ENCODE results near the gene HIRIP3. TPM values are rescaled to one million over a fixed set of nuclear protein-coding genes. Genes with fewer than 3 reads are reported as not detected.

Gene HIRIP3
- total and polyA plus RNA-seq, 2 of the 8 experiments (the other 6 are each of a cell fraction or from before 2014, with no cell fraction given): 11.9 to 18.5 TPM

DNA sequence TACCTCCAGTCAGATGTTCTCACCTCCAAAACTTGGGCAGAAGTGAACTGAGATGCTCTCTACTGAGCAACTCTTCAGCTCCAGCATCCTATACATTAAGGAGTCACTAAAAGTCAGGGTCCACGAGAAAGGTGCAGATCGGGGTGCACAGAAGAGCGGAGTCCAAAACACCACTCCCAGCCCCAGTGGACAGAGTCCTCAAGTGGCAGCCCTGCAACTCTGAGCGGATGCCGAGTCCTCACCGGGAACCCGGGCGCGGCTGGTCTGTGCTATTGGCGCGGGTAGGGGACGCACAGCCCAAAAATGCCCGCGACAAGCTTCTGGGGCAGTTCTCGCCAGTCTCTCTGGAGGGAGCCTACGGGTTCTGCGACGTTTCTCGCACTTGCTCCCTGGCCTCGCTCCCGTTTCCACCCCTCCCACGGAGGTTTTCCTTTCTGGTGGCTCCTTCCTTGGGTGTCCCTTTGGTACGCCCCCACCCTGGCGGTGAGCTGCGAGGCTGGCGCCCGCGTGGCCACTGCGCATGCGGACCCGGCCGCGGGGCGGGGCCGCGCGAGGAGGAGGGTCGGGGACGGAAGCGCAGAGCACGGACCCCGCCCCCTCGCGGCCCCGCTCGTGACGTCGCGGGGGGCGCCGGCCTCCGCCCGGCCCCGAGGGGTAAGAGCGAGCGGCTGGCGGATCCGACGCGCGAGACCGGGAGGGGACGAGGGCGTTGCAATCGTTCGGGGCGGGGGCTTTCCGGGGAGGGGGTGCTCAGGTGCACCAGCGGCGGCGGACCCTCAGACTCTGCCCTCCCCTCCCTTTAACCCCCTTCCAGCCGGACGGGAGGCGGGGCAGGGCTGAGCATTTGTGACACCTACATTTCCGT is 33.7 kb downstream of the HIRIP3 start, which contains the start of gene TMEM219 (continued):
- TF ChIP-seq KDM1A (IDR thresholded peaks at IDR 0.05; ENCODE audit: borderline replicate concordance, low read length) (no peak), KDM5A (IDR thresholded peaks at IDR 0.05; ENCODE audit: low read length) (no peak), SIN3A (conservative IDR thresholded peaks at IDR 0.05 in 1 of 2, IDR thresholded peaks at IDR 0.05 in 1 of 2; ENCODE audit: low read depth in 1 of 2, low read length in 2 of 2) (peak in 1 of 2 experiments; percentile 33; a peak in 1 of 4 replicates), RFX5 (IDR thresholded peaks at IDR 0.05; ENCODE audit: borderline replicate concordance, low read depth, low read length) (no peak), POU5F1 (IDR thresholded peaks at IDR 0.05; ENCODE audit: low read depth, low read length) (no peak), SIRT6 (IDR thresholded peaks at IDR 0.05; ENCODE audit: low read length) (no peak), TEAD4 (IDR thresholded peaks at IDR 0.05; ENCODE audit: low read depth, low read length) (no peak), SP2 (IDR thresholded peaks at IDR 0.05; ENCODE audit: low read length) (no peak), EP300 (IDR thresholded peaks at IDR 0.05; ENCODE audit: borderline replicate concordance in 1 of 2, low read depth in 2 of 2, low read length in 2 of 2) (peak in 1 of 2 experiments; percentile 83; a peak in 1 of 3 replicates), JUN (IDR thresholded peaks at IDR 0.05; ENCODE audit: low read depth, low read length) (no peak), EGR1 (IDR thresholded peaks at IDR 0.05; ENCODE audit: borderline replicate concordance, low read depth, low read length) (no peak), MAFK (IDR thresholded peaks at IDR 0.05; ENCODE audit: low read depth, low read length) (no peak), JUND (IDR thresholded peaks at IDR 0.05; ENCODE audit: low read length) (peak; percentile 88), BACH1 (IDR thresholded peaks at IDR 0.05; ENCODE audit: low read length) (peak; percentile 69), NANOG (IDR thresholded peaks at IDR 0.05; ENCODE audit: insufficient read depth, low read depth, low read length, poor library complexity, severe bottlenecking) (no peak), GTF2F1 (IDR thresholded peaks at IDR 0.05; ENCODE audit: borderline replicate concordance, low read depth, low read length) (no peak), SP4 (IDR thresholded peaks at IDR 0.05; ENCODE audit: low read length) (no peak), TCF12 (IDR thresholded peaks at IDR 0.05; ENCODE audit: low read depth, low read length) (no peak), CBX8 (IDR thresholded peaks at IDR 0.05; ENCODE audit: borderline replicate concordance, low read depth, low read length) (no peak), ASH2L (IDR thresholded peaks at IDR 0.05; ENCODE audit: low read length) (peak; percentile 49), RAD21 (IDR thresholded peaks at IDR 0.05 in 1 of 2, conservative IDR thresholded peaks at IDR 0.05 in 1 of 2; ENCODE audit: low read depth in 2 of 2, low read length in 2 of 2) (peak in 1 of 2 experiments; percentile 0; a peak in 1 of 4 replicates)
- TF ChIP-seq, protein P1, sequence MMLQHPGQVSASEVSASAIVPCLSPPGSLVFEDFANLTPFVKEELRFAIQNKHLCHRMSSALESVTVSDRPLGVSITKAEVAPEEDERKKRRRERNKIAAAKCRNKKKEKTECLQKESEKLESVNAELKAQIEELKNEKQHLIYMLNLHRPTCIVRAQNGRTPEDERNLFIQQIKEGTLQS (IDR thresholded peaks at IDR 0.05; ENCODE audit: insufficient read depth, low read depth, low read length): no peak
